SK-N-SH (cell line): ENCODE measurements around the gene PCBP3. TPM values are rescaled to one million over a fixed set of nuclear protein-coding genes. Genes with fewer than 3 reads are reported as not detected.

Source experiments
- CTCF ChIA-PET: fragments of 300-600, 350-600 bp; formaldehyde crosslinking; extraction: SDS; loops from one replicate; lab custom pipeline; 2021; lab: Yijun Ruan, JAX
- POLR2A ChIA-PET: fragments of 350-600 bp; sonication (Branson Sonifier 250); formaldehyde crosslinking; extraction: SDS; loops from one replicate; lab custom pipeline; 2020; ENCODE audit warnings: antibody characterized with exemption, inconsistent platforms; lab: Yijun Ruan, JAX
- DNase-seq: peaks from one replicate; pipeline ENCODE4 v3.0.0; 2012
- H2AFZ ChIP-seq: fragments of 200-600 bp; sonication (generic); 2 replicates; pipeline ENCODE4 v1.8.1; 2016; ENCODE audit warnings: antibody characterized with exemption, mild to moderate bottlenecking, low read depth
- H3F3A ChIP-seq: fragments of 200-600 bp; sonication (generic); replicated peaks from 2 replicates; pipeline ENCODE3; 2016; ENCODE audit warnings: antibody characterized with exemption, mild to moderate bottlenecking; ENCODE audit not compliant: insufficient read depth
- H3K27ac ChIP-seq, 2 experiments: fragments of 200-500 bp in 1 of 2; fragments of 200-600 bp in 1 of 2; sonication (Bioruptor generic) in 1 of 2; sonication (generic), shearing (Covaris generic) in 1 of 2; 2 replicates each; pipeline versions ENCODE4 v1.5.1 to v1.6.1; 2014 to 2016; ENCODE audit warnings: low read depth in 2 of 2, inconsistent platforms in 1 of 2, low read length in 1 of 2, mild to moderate bottlenecking in 1 of 2, mixed read lengths in 1 of 2
- H3K27me3 ChIP-seq: fragments of 200-600 bp; sonication (generic), shearing (Covaris generic); 2 replicates; pipeline ENCODE4 v1.6.1; 2016; ENCODE audit warnings: mixed run types; ENCODE audit not compliant: insufficient read depth
- H3K36me3 ChIP-seq, 2 experiments: fragments of 200-500 bp in 1 of 2; fragments of 200-600 bp in 1 of 2; sonication (Bioruptor generic) in 1 of 2; sonication (generic) in 1 of 2; replicated peaks in 1 of 2; 2 replicates each; pipeline versions ENCODE3 to v1.5.1; 2014 to 2016; ENCODE audit warnings: low read length in 1 of 2, mild to moderate bottlenecking in 1 of 2; ENCODE audit not compliant: insufficient read depth in 2 of 2, control insufficient read depth in 1 of 2
- H3K4me1 ChIP-seq, 2 experiments: fragments of 200-500 bp in 1 of 2; fragments of 200-600 bp in 1 of 2; sonication (Bioruptor generic) in 1 of 2; sonication (generic), shearing (Covaris generic) in 1 of 2; 2 replicates each; pipeline versions ENCODE4 v1.5.1 to v1.6.1; 2014 to 2016; ENCODE audit warnings: low read depth in 1 of 2, low read length in 1 of 2, mixed run types in 1 of 2; ENCODE audit not compliant: insufficient read depth in 2 of 2, control insufficient read depth in 1 of 2
- H3K4me2 ChIP-seq: fragments of 200-600 bp; sonication (generic), shearing (Covaris generic); 2 replicates; pipeline ENCODE4 v1.6.1; 2017; ENCODE audit warnings: mixed run types
- H3K4me3 ChIP-seq, 2 experiments: fragments of 200-500 bp in 1 of 2; fragments of 200-600 bp in 1 of 2; sonication (Bioruptor generic) in 1 of 2; sonication (generic), shearing (Covaris generic) in 1 of 2; 2 replicates each; pipeline versions ENCODE4 v1.5.1 to v1.8.1; 2014 to 2016; ENCODE audit warnings: low read depth in 2 of 2, inconsistent platforms in 1 of 2, low read length in 1 of 2, mild to moderate bottlenecking in 1 of 2, mixed read lengths in 1 of 2, moderate library complexity in 1 of 2
- H3K79me2 ChIP-seq: fragments of 200-600 bp; sonication (generic); 2 replicates; pipeline ENCODE4 v1.8.1; 2017; ENCODE audit warnings: mild to moderate bottlenecking; ENCODE audit not compliant: insufficient read depth
- H3K9ac ChIP-seq: fragments of 200-600 bp; sonication (generic); 2 replicates; pipeline ENCODE4 v1.6.1; 2017; ENCODE audit warnings: mixed run types
- H3K9me2 ChIP-seq: fragments of 200-600 bp; sonication (generic); 2 replicates; pipeline ENCODE4 v1.6.1; 2017; ENCODE audit warnings: mixed run types
- H3K9me3 ChIP-seq: fragments of 200-600 bp; sonication (generic); 2 replicates; pipeline ENCODE4 v1.6.1; 2017; ENCODE audit warnings: mixed run types, mild to moderate bottlenecking, moderate library complexity
- H4K20me1 ChIP-seq: fragments of 200-600 bp; sonication (generic); 2 replicates; pipeline ENCODE4 v1.6.1; 2017; ENCODE audit warnings: mild to moderate bottlenecking, mixed run types; ENCODE audit not compliant: insufficient read depth
- CTCF ChIP-seq: fragments of 200-600 bp; sonication (generic); IDR thresholded peaks from 2 replicates; pipeline ENCODE4 v1.6.1; 2017; ENCODE audit warnings: antibody characterized with exemption, mild to moderate bottlenecking, moderate library complexity
- ELF1 ChIP-seq: IDR thresholded peaks from 2 replicates; pipeline ENCODE4 v1.4.0; 2012
- EZH2phosphoT487 ChIP-seq: fragments of 200-600 bp; sonication (generic); IDR thresholded peaks from 2 replicates; pipeline ENCODE4 v1.6.1; 2017; ENCODE audit warnings: low read depth, mixed run types, mild to moderate bottlenecking, antibody characterized with exemption, moderate library complexity, borderline replicate concordance
- FOXJ3 ChIP-seq: sonication (generic); formaldehyde crosslinking; IDR thresholded peaks from 2 replicates; pipeline ENCODE4 v1.5.1; 2020; ENCODE audit warnings: mild to moderate bottlenecking, missing genetic modification reagents
- GABPA ChIP-seq: IDR thresholded peaks from 2 replicates; pipeline ENCODE4 v1.4.0; 2012; ENCODE audit warnings: low read depth, mild to moderate bottlenecking
- NFIC ChIP-seq: IDR thresholded peaks from 2 replicates; pipeline ENCODE4 v1.4.0; 2012; ENCODE audit warnings: borderline replicate concordance
- PBX3 ChIP-seq: IDR thresholded peaks from 2 replicates; pipeline ENCODE4; 2012
- POLR2AphosphoS5 ChIP-seq: IDR thresholded peaks from 2 replicates; pipeline ENCODE4 v1.6.1; 2012; ENCODE audit warnings: low read depth, low read length
- TCF12 ChIP-seq: IDR thresholded peaks from 2 replicates; pipeline ENCODE4 v1.4.0; 2012
- USF1 ChIP-seq: IDR thresholded peaks from 2 replicates; pipeline ENCODE4 v1.4.0; 2012; ENCODE audit warnings: low read depth, borderline replicate concordance
- USF2 ChIP-seq: fragments of 150-350 bp; IDR thresholded peaks from 2 replicates; pipeline ENCODE4 v1.6.1; 2017; ENCODE audit warnings: antibody characterized with exemption, low read length, low read depth, borderline replicate concordance
- YY1 ChIP-seq: IDR thresholded peaks from 2 replicates; pipeline ENCODE4 v1.4.0; 2012; ENCODE audit warnings: low read depth, mild to moderate bottlenecking
- ZBTB33 ChIP-seq: IDR thresholded peaks from 2 replicates; pipeline ENCODE4 v1.4.0; 2012; ENCODE audit warnings: low read depth, borderline replicate concordance
- WGBS: methylation state at CpG from one replicate; pipeline ENCODE4 v1.1.6; 2017; ENCODE audit warnings: low lambda C conversion rate; 5-methylcytosine and 5-hydroxymethylcytosine counted together
- polyA plus RNA-seq, 3 experiments: library from polyadenylated mRNA; depleted of rRNA; stranded (reverse); fragments of >200 nt; gene quantifications; 2 replicates each; pipeline ENCODE4 v1.2.3, GENCODE V29; 2012

The PCBP3 gene
- polyA plus RNA-seq, 1 of the 3 experiments (the other 2 are of a cell fraction), result 9.5 TPM

GRCh38 chr21:45868086-45868485 is 224.6 kb downstream of the PCBP3 start:
- no peaks in the 10 kb centered on the region for H3K36me3 ChIP-seq
- H3K27ac ChIP-seq, result no peak overlapping the region
- TF ChIP-seq POLR2AphosphoS5 (no peak), USF1 (no peak), CTCF (no peak), USF2 (no peak), EZH2phosphoT487 (no peak), ZBTB33 (no peak)
- H4K20me1 ChIP-seq, result no peaks in the 10 kb centered on the region
- WGBS, result 93% methylated on average over 16 of the region's 17 CpGs
- DNase-seq, result no peak
- no peak overlapping the region for H2AFZ ChIP-seq
- ChIA-PET POLR2A (no interaction called here), CTCF (interaction anchor here (3.2 kb wide), 1 partner anchor 12 kb away, joined by 23 read pairs; no protein-coding TSS in a partner anchor)
- H3F3A ChIP-seq, result peaks cover 28% of the 10 kb centered on the region
- H3K9ac ChIP-seq, result no peak overlapping the region
- H3K9me2 ChIP-seq, result no peaks in the 10 kb centered on the region
- H3K9me3 ChIP-seq, result no peaks in the 10 kb centered on the region
- H3K79me2 ChIP-seq, result no peaks in the 10 kb centered on the region
- no peak overlapping the region for H3K4me2 ChIP-seq
- no peak overlapping the region for H3K4me3 ChIP-seq
- H3K27me3 ChIP-seq, result no peaks in the 10 kb centered on the region
- H3K4me1 ChIP-seq, result peaks cover 12 to 33% of the 10 kb centered on the region in 2 experiments

- no peaks in the 10 kb centered on the region for H3K9me3 ChIP-seq
- no peak overlapping the region for H3K4me3 ChIP-seq
- 92% methylated on average over 17 of the region's 22 CpGs for WGBS
- H3F3A ChIP-seq, result peaks cover 28% of the 10 kb centered on the region
- H3K36me3 ChIP-seq, result no peaks in the 10 kb centered on the region
- H3K27me3 ChIP-seq, result no peaks in the 10 kb centered on the region
- TF ChIP-seq GABPA (no peak), YY1 (no peak), ZBTB33 (no peak), TCF12 (no peak), ELF1 (no peak), CTCF (no peak), NFIC (no peak), PBX3 (no peak), POLR2AphosphoS5 (no peak), FOXJ3 (CRISPR knock-in tag) (no peak)
- TF ChIP-seq, all 33 proteins: peak for 0
- no peak overlapping the region for H3K4me2 ChIP-seq
- no peak for DNase-seq
- ChIA-PET CTCF (interaction anchor here (1.5 to 3.2 kb wide), 2 partner anchors 12 to 313 kb away, joined by 6 to 23 read pairs; no protein-coding TSS in a partner anchor), POLR2A (no interaction called here)
- no peaks in the 10 kb centered on the region for H3K79me2 ChIP-seq
- H3K9ac ChIP-seq, result no peak overlapping the region
- H2AFZ ChIP-seq, result no peak overlapping the region
- no peak overlapping the region for H3K27ac ChIP-seq
- peaks cover 12 to 33% of the 10 kb centered on the region in 2 experiments for H3K4me1 ChIP-seq
- no peaks in the 10 kb centered on the region for H3K9me2 ChIP-seq
- no peaks in the 10 kb centered on the region for H4K20me1 ChIP-seq
These were observed 225.0 kb downstream of the PCBP3 start for GRCh38 chr21:45868488-45868887.
